K562 (cell line): ENCODE results near the gene CNOT2.

Experiments used
- CREB1 ChIP-seq, 2 experiments: sonication (generic) in 1 of 2; formaldehyde crosslinking in 1 of 2; IDR thresholded peaks; 2 replicates each; pipeline versions ENCODE4 v1.6.1 to v1.8.0; 2012 to 2022; ENCODE audit warnings: inconsistent platforms in 1 of 2, mild to moderate bottlenecking in 1 of 2, missing genetic modification reagents in 1 of 2, moderate library complexity in 1 of 2
- DEAF1 ChIP-seq: fragments of 450-650 bp; formaldehyde crosslinking; IDR thresholded peaks from 2 replicates; pipeline ENCODE4 v1.4.0; 2020; ENCODE audit warnings: mild to moderate bottlenecking, moderate library complexity
- ETV6 ChIP-seq, 3 experiments: fragments of 150-350 bp in 1 of 3; sonication (generic) in 1 of 3; formaldehyde crosslinking in 1 of 3; IDR thresholded peaks; 2 replicates each; pipeline versions ENCODE4 v1.6.1 to v1.8.0; 2014 to 2022; ENCODE audit warnings: borderline replicate concordance in 2 of 3, low read depth in 2 of 3, antibody characterized with exemption in 1 of 3, low read length in 1 of 3, mild to moderate bottlenecking in 1 of 3, missing genetic modification reagents in 1 of 3
- EZH2 ChIP-seq: IDR thresholded peaks from 2 replicates; pipeline ENCODE4 v1.6.1; 2012; ENCODE audit warnings: low read depth, mild to moderate bottlenecking, inconsistent platforms, low read length, borderline replicate concordance
- POLR2A ChIP-seq: fragments of 450-650 bp; conservative IDR thresholded peaks from 2 replicates; pipeline ENCODE4 v1.6.1; 2016
- UBTF ChIP-seq, 2 experiments: IDR thresholded peaks; 2 replicates each; pipeline ENCODE4 v1.6.1; 2012; ENCODE audit warnings: improper control_type of control experiment in 2 of 2, low read depth in 2 of 2, low read length in 2 of 2, borderline replicate concordance in 1 of 2
- ZFX ChIP-seq: sonication (generic); formaldehyde crosslinking; IDR thresholded peaks from 2 replicates; pipeline ENCODE4 v1.8.0; 2022; ENCODE audit warnings: mild to moderate bottlenecking, missing genetic modification reagents, moderate library complexity
- ZNF324 ChIP-seq: fragments of 250-450 bp; sonication (Bioruptor Pico); IDR thresholded peaks from 2 replicates; pipeline ENCODE4 v1.4.0; 2020; ENCODE audit warnings: mild to moderate bottlenecking
- ZNF79 ChIP-seq: fragments of 250-450 bp; sonication (Bioruptor Pico); IDR thresholded peaks from 2 replicates; pipeline ENCODE4 v1.4.0; 2020; ENCODE audit warnings: low read depth, mild to moderate bottlenecking, moderate library complexity
- TF ChIP-seq, protein P1 (sequence below), 3 experiments: IDR thresholded peaks in 2 of 3; conservative IDR thresholded peaks in 1 of 3; 2 replicates each; pipeline ENCODE4 v1.5.1; 2011 to 2012; ENCODE audit warnings: low read length in 3 of 3, mild to moderate bottlenecking in 3 of 3, control low read depth in 2 of 3, improper control_type of control experiment in 1 of 3, inconsistent platforms in 1 of 3, low read depth in 1 of 3, mixed read lengths in 1 of 3, moderate library complexity in 1 of 3; ENCODE audit not compliant: insufficient read depth in 2 of 3
- TF ChIP-seq, protein P2 (sequence below): sonication (generic); formaldehyde crosslinking; IDR thresholded peaks from 2 replicates; pipeline ENCODE4 v1.5.0; 2020; ENCODE audit warnings: missing genetic modification reagents
- TF ChIP-seq, protein P3 (sequence below), 2 experiments: fragments of 450-650 bp; formaldehyde crosslinking in 1 of 2; IDR thresholded peaks; 2 replicates each; pipeline versions ENCODE4 v1.4.0 to v1.6.1; 2014 to 2020; ENCODE audit warnings: mild to moderate bottlenecking in 2 of 2, borderline replicate concordance in 1 of 2, low read depth in 1 of 2

- TF ChIP-seq DEAF1: no peak
- TF ChIP-seq EZH2: no peak
- TF ChIP-seq, protein P1, sequence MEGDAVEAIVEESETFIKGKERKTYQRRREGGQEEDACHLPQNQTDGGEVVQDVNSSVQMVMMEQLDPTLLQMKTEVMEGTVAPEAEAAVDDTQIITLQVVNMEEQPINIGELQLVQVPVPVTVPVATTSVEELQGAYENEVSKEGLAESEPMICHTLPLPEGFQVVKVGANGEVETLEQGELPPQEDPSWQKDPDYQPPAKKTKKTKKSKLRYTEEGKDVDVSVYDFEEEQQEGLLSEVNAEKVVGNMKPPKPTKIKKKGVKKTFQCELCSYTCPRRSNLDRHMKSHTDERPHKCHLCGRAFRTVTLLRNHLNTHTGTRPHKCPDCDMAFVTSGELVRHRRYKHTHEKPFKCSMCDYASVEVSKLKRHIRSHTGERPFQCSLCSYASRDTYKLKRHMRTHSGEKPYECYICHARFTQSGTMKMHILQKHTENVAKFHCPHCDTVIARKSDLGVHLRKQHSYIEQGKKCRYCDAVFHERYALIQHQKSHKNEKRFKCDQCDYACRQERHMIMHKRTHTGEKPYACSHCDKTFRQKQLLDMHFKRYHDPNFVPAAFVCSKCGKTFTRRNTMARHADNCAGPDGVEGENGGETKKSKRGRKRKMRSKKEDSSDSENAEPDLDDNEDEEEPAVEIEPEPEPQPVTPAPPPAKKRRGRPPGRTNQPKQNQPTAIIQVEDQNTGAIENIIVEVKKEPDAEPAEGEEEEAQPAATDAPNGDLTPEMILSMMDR (IDR thresholded peaks at IDR 0.05 in 2 of 3, conservative IDR thresholded peaks at IDR 0.05 in 1 of 3; ENCODE audit: insufficient read depth in 2 of 3, low read depth in 1 of 3, low read length in 3 of 3): no peak
- TF ChIP-seq POLR2A: no peak
- TF ChIP-seq, protein P2, sequence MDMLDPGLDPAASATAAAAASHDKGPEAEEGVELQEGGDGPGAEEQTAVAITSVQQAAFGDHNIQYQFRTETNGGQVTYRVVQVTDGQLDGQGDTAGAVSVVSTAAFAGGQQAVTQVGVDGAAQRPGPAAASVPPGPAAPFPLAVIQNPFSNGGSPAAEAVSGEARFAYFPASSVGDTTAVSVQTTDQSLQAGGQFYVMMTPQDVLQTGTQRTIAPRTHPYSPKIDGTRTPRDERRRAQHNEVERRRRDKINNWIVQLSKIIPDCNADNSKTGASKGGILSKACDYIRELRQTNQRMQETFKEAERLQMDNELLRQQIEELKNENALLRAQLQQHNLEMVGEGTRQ (CRISPR knock-in tag): no peak
- no peak for TF ChIP-seq UBTF (IDR thresholded peaks at IDR 0.05; ENCODE audit: borderline replicate concordance in 1 of 2, low read depth in 2 of 2, low read length in 2 of 2)
- no peak for TF ChIP-seq ZNF79
- TF ChIP-seq, protein P3, sequence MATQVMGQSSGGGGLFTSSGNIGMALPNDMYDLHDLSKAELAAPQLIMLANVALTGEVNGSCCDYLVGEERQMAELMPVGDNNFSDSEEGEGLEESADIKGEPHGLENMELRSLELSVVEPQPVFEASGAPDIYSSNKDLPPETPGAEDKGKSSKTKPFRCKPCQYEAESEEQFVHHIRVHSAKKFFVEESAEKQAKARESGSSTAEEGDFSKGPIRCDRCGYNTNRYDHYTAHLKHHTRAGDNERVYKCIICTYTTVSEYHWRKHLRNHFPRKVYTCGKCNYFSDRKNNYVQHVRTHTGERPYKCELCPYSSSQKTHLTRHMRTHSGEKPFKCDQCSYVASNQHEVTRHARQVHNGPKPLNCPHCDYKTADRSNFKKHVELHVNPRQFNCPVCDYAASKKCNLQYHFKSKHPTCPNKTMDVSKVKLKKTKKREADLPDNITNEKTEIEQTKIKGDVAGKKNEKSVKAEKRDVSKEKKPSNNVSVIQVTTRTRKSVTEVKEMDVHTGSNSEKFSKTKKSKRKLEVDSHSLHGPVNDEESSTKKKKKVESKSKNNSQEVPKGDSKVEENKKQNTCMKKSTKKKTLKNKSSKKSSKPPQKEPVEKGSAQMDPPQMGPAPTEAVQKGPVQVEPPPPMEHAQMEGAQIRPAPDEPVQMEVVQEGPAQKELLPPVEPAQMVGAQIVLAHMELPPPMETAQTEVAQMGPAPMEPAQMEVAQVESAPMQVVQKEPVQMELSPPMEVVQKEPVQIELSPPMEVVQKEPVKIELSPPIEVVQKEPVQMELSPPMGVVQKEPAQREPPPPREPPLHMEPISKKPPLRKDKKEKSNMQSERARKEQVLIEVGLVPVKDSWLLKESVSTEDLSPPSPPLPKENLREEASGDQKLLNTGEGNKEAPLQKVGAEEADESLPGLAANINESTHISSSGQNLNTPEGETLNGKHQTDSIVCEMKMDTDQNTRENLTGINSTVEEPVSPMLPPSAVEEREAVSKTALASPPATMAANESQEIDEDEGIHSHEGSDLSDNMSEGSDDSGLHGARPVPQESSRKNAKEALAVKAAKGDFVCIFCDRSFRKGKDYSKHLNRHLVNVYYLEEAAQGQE (IDR thresholded peaks at IDR 0.05; ENCODE audit: borderline replicate concordance): no peak
- TF ChIP-seq, protein P3 (CRISPR knock-in tag; IDR thresholded peaks at IDR 0.05; ENCODE audit: low read depth): no peak
- no peak for TF ChIP-seq CREB1 (IDR thresholded peaks at IDR 0.05)
- TF ChIP-seq CREB1 (CRISPR knock-in tag; IDR thresholded peaks at IDR 0.05): no peak
- TF ChIP-seq ZNF324: no peak
- TF ChIP-seq ETV6 (IDR thresholded peaks at IDR 0.05; ENCODE audit: borderline replicate concordance in 1 of 2, low read depth in 2 of 2, low read length in 1 of 2): no peak
- no peak for TF ChIP-seq ETV6 (CRISPR knock-in tag; IDR thresholded peaks at IDR 0.05; ENCODE audit: borderline replicate concordance)
- no peak for TF ChIP-seq ZFX
Observed at GRCh38 chr12:70245458-70245857, 2.2 kb downstream of the CNOT2 start.
